GM23338 (cell line): Measurements from ENCODE around the gene NPTXR. TPM values are rescaled to one million over a fixed set of nuclear protein-coding genes. Genes with fewer than 3 reads are reported as not detected.

Experiments
- ATAC-seq: fragments of 200-7000 bp; cut with Tn5 transposase; 3 replicates; pipeline ENCODE4 v1.9.1; 2020
- DNase-seq: peaks from one replicate; pipeline ENCODE4 v3.0.0-alpha.2; 2015; ENCODE audit warnings: low spot score
- H2AFZ ChIP-seq: fragments of 200-600 bp; sonication (generic); 2 replicates; pipeline ENCODE4 v1.8.0; 2016; ENCODE audit warnings: antibody characterized with exemption, mild to moderate bottlenecking, moderate library complexity
- H3F3A ChIP-seq: fragments of 200-600 bp; sonication (generic); replicated peaks from 2 replicates; pipeline ENCODE4 v1.8.0; 2017; ENCODE audit warnings: antibody characterized with exemption, mixed run types, low read depth
- H3K27ac ChIP-seq: fragments of 200-600 bp; sonication (generic); 2 replicates; pipeline ENCODE4 v1.6.1; 2016; ENCODE audit warnings: low read depth
- H3K27me3 ChIP-seq: fragments of 200-600 bp; sonication (generic); 2 replicates; pipeline ENCODE4 v1.8.0; 2016; ENCODE audit warnings: mild to moderate bottlenecking, mixed run types, moderate library complexity; ENCODE audit not compliant: insufficient read depth
- H3K36me3 ChIP-seq: fragments of 200-600 bp; sonication (generic); 2 replicates; pipeline ENCODE4 v1.8.0; 2016; ENCODE audit warnings: mild to moderate bottlenecking; ENCODE audit not compliant: insufficient read depth
- H3K4me1 ChIP-seq: fragments of 200-600 bp; sonication (generic); 2 replicates; pipeline ENCODE4 v1.8.0; 2016; ENCODE audit warnings: mild to moderate bottlenecking, moderate library complexity; ENCODE audit not compliant: insufficient read depth
- H3K4me2 ChIP-seq: fragments of 200-600 bp; sonication (generic); 2 replicates; pipeline ENCODE4 v1.7.1; 2017; ENCODE audit warnings: mixed run types
- H3K4me3 ChIP-seq: fragments of 200-600 bp; sonication (generic); 2 replicates; pipeline ENCODE4 v1.6.1; 2016; ENCODE audit warnings: mixed run types
- H3K79me2 ChIP-seq: fragments of 200-600 bp; sonication (generic); replicated peaks from 2 replicates; pipeline ENCODE4 v1.8.0; 2017; ENCODE audit warnings: mild to moderate bottlenecking; ENCODE audit not compliant: insufficient read depth
- H3K9me2 ChIP-seq: fragments of 200-600 bp; sonication (generic); 2 replicates; pipeline ENCODE4 v1.8.0; 2017; ENCODE audit not compliant: insufficient read depth
- H4K20me1 ChIP-seq: fragments of 200-600 bp; sonication (generic); replicated peaks from 2 replicates; pipeline ENCODE4 v1.8.0; 2017; ENCODE audit warnings: mild to moderate bottlenecking; ENCODE audit not compliant: insufficient read depth
- H3K27ac Mint-ChIP-seq: 2 replicates; pipeline ENCODE4 v1.8.0; 2020; ENCODE audit warnings: inconsistent platforms, mild to moderate bottlenecking, moderate library complexity, mixed read lengths
- H3K27me3 Mint-ChIP-seq: 3 replicates; pipeline ENCODE4 v1.8.0; 2022; ENCODE audit warnings: low read depth, mild to moderate bottlenecking, moderate library complexity, mixed read lengths, inconsistent platforms; ENCODE audit not compliant: insufficient read depth, poor library complexity
- H3K36me3 Mint-ChIP-seq: 3 replicates; pipeline ENCODE4 v1.8.0; 2021; ENCODE audit warnings: low read depth, mild to moderate bottlenecking, inconsistent platforms, moderate library complexity, mixed read lengths
- H3K4me1 Mint-ChIP-seq: 3 replicates; pipeline ENCODE4 v1.8.0; 2020; ENCODE audit warnings: mild to moderate bottlenecking, inconsistent platforms, mixed read lengths
- H3K4me3 Mint-ChIP-seq: 3 replicates; pipeline ENCODE4 v1.8.0; 2021; ENCODE audit warnings: moderate library complexity, mild to moderate bottlenecking, inconsistent platforms, mixed read lengths
- H3K9me3 Mint-ChIP-seq: 3 replicates; pipeline ENCODE4 v1.8.0; 2020; ENCODE audit warnings: moderate library complexity, mild to moderate bottlenecking, inconsistent platforms, mixed read lengths
- CREB1 ChIP-seq: fragments of 250-450 bp; sonication (Bioruptor Pico); IDR thresholded peaks from 2 replicates; pipeline ENCODE4 v1.5.0; 2020; ENCODE audit warnings: low read depth, mild to moderate bottlenecking, moderate library complexity
- CTCF ChIP-seq, 2 experiments: fragments of 200-600 bp in 1 of 2; sonication (generic) in 1 of 2; conservative IDR thresholded peaks; 2 replicates each; pipeline versions ENCODE4 v1.5.1 to v1.6.1; 2016 to 2017; ENCODE audit warnings: antibody characterized with exemption in 2 of 2, low read depth in 2 of 2, mild to moderate bottlenecking in 2 of 2, moderate library complexity in 1 of 2
- EZH2 ChIP-seq: fragments of 200-600 bp; sonication (generic); IDR thresholded peaks from one replicate; pipeline ENCODE4 v1.8.0; 2017; ENCODE audit warnings: antibody characterized with exemption, mild to moderate bottlenecking, low read depth; ENCODE audit not compliant: unreplicated experiment
- EZH2phosphoT487 ChIP-seq: fragments of 200-600 bp; sonication (generic); IDR thresholded peaks from one replicate; pipeline ENCODE4 v1.8.1; 2018; ENCODE audit warnings: antibody characterized with exemption; ENCODE audit not compliant: unreplicated experiment
- POLR2AphosphoS5 ChIP-seq: IDR thresholded peaks from 2 replicates; pipeline ENCODE4 v1.6.1; 2016; ENCODE audit warnings: antibody characterized with exemption, low read depth
- polyA plus RNA-seq: library from polyadenylated mRNA; unstranded; fragments of >200 nt; fragmentation: Nextera tagmentation; extraction: Ambion mirVana; gene quantifications from 2 replicates; pipeline ENCODE4 v1.2.1, GENCODE V29; 2016
- total RNA-seq: library from RNA; depleted of rRNA; stranded (reverse); fragments of >200 nt; shearing (Covaris generic); gene quantifications from 2 replicates; pipeline ENCODE4 v1.2.3, GENCODE V29; 2014
- TF ChIP-seq, protein P1 (sequence below): IDR thresholded peaks from one replicate; pipeline ENCODE4 v1.6.1; 2018; ENCODE audit warnings: antibody characterized with exemption; ENCODE audit not compliant: unreplicated experiment

NPTXR gene
- total and polyA plus RNA-seq, 2 experiments from 2014 or later, result 0.89 to 13.4 TPM

DNA sequence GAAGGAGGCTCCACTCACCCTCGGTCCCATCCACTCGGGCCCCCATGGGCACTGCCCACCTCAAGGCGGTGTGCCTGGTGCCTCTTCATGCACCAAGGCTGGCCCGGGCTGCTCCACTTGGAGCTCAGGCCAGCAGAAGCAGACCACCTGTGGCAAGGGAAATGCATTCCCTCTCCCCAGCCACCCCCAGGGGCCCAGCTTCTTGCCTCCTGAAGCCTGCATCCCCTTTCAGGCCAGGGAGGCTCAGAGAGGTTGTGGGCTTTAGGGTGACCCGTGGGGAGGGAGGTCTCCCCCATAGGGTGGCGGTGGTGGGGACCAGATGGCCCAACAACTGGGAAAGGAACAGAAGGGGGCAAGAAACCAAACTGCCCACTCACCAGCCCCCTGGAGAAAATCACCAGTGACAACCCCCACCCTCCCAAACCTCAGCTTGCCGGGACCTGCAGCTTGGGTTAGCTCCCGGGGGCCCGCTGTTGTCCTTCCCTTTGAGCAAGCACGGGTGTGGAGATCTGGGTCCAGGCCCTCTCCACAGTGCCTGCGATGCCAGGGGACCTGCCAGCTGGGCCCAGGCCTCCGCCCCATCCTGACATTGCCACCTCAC, 19.8 kb upstream of the NPTXR start:
- ATAC-seq (no peak), DNase-seq (no peak)
- Histone ChIP-seq H3K27ac (no peak overlapping the region), H3K9me2 (no peaks in the 10 kb centered on the region), H3K4me3 (no peak overlapping the region), H3K4me1 (peaks cover 52% of the 10 kb centered on the region), H3K27me3 (no peaks in the 10 kb centered on the region), H3F3A (0 out of 2 replicates have a peak, but pooled peaks cover 4% of the 10 kb centered on the region), H3K79me2 (no peaks in the 10 kb centered on the region), H3K36me3 (no peaks in the 10 kb centered on the region), H3K4me2 (peak overlapping the region; percentile 39; the same call in 1 of the 2 replicates), H4K20me1 (peaks cover 30% of the 10 kb centered on the region), H2AFZ (no peak overlapping the region)
- H3K36me3 Mint-ChIP-seq, result peaks cover 20% of the 10 kb centered on the region
- no peak overlapping the region; the same call in 1 of the 2 replicates for H3K27ac Mint-ChIP-seq
- peak overlapping the region; percentile 42; the same call in 1 of the 3 replicates for H3K4me3 Mint-ChIP-seq
- peaks cover 48% of the 10 kb centered on the region for H3K4me1 Mint-ChIP-seq
- TF ChIP-seq EZH2 (no peak), POLR2AphosphoS5 (peak; percentile 3; the same call in 1 of the 2 replicates)
- H3K27me3 Mint-ChIP-seq, result peaks cover 13% of the 10 kb centered on the region
- no peaks in the 10 kb centered on the region for H3K9me3 Mint-ChIP-seq

GRCh38 chr22:38862375-38863329, 18.8 kb upstream of the NPTXR start:
- Histone ChIP-seq H3K27ac (0 out of 2 replicates have a peak overlapping the region, but pooled peaks have one; percentile 55), H4K20me1 (peaks cover 22% of the 10 kb centered on the region), H3K27me3 (no peaks in the 10 kb centered on the region), H3K4me2 (peak overlapping the region; percentile 68), H3K4me3 (no peak overlapping the region), H3K4me1 (peaks cover 51% of the 10 kb centered on the region), H3K79me2 (no peaks in the 10 kb centered on the region), H3K36me3 (no peaks in the 10 kb centered on the region), H3F3A (0 out of 2 replicates have a peak, but pooled peaks cover 4% of the 10 kb centered on the region), H2AFZ (no peak overlapping the region), H3K9me2 (no peaks in the 10 kb centered on the region)
- DNase-seq (peak; percentile 59), ATAC-seq (peak; percentile 19)
- H3K9me3 Mint-ChIP-seq, result no peaks in the 10 kb centered on the region
- peaks cover 20% of the 10 kb centered on the region for H3K27me3 Mint-ChIP-seq
- H3K4me1 Mint-ChIP-seq, result peaks cover 44% of the 10 kb centered on the region
- H3K27ac Mint-ChIP-seq, result no peak overlapping the region; the same call in 1 of the 2 replicates
- no peak overlapping the region for H3K4me3 Mint-ChIP-seq
- H3K36me3 Mint-ChIP-seq, result peaks cover 11% of the 10 kb centered on the region
- peak; percentile 41; the same call in 1 of the 2 replicates for TF ChIP-seq POLR2AphosphoS5
- no peak for TF ChIP-seq CREB1

DNA sequence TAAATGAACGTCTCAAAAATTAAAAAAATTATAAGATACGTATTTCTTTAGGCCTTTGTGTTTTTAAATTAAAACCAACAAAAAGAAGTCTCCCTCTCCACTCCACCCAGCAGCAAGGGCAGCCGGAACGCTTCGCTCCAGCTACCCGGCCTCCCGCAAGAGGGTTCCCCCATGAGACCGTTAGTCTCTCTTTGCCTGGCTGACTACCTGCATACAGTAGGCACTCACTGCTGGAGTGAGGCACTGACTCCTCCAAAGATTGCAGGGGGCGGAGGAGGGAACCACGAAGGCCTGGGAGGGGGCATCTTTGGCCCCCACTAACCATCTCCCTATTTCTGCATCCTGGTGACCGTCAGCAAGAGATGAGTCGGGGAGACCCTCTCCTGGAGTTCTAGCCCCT, 18.1 kb upstream of the NPTXR start:
- Mint-ChIP-seq H3K27ac (no peak overlapping the region), H3K36me3 (peaks cover 10% of the 10 kb centered on the region), H3K27me3 (peaks cover 20% of the 10 kb centered on the region), H3K4me3 (peak overlapping the region; percentile 6; the same call in 1 of the 3 replicates), H3K9me3 (no peaks in the 10 kb centered on the region), H3K4me1 (peaks cover 44% of the 10 kb centered on the region)
- Histone ChIP-seq H3K36me3 (no peaks in the 10 kb centered on the region), H4K20me1 (peaks cover 17% of the 10 kb centered on the region), H3F3A (0 out of 2 replicates have a peak, but pooled peaks cover 4% of the 10 kb centered on the region), H3K9me2 (no peaks in the 10 kb centered on the region), H3K4me2 (peak overlapping the region; percentile 68), H3K4me1 (peaks cover 47% of the 10 kb centered on the region), H3K79me2 (no peaks in the 10 kb centered on the region), H2AFZ (no peak overlapping the region), H3K27ac (0 out of 2 replicates have a peak overlapping the region, but pooled peaks have one; percentile 55), H3K4me3 (no peak overlapping the region), H3K27me3 (no peaks in the 10 kb centered on the region)
- DNase-seq (no peak), ATAC-seq (no peak)
- no peak for TF ChIP-seq CTCF (conservative IDR thresholded peaks at IDR 0.05; ENCODE audit: low read depth in 2 of 2)
- TF ChIP-seq, protein P1, sequence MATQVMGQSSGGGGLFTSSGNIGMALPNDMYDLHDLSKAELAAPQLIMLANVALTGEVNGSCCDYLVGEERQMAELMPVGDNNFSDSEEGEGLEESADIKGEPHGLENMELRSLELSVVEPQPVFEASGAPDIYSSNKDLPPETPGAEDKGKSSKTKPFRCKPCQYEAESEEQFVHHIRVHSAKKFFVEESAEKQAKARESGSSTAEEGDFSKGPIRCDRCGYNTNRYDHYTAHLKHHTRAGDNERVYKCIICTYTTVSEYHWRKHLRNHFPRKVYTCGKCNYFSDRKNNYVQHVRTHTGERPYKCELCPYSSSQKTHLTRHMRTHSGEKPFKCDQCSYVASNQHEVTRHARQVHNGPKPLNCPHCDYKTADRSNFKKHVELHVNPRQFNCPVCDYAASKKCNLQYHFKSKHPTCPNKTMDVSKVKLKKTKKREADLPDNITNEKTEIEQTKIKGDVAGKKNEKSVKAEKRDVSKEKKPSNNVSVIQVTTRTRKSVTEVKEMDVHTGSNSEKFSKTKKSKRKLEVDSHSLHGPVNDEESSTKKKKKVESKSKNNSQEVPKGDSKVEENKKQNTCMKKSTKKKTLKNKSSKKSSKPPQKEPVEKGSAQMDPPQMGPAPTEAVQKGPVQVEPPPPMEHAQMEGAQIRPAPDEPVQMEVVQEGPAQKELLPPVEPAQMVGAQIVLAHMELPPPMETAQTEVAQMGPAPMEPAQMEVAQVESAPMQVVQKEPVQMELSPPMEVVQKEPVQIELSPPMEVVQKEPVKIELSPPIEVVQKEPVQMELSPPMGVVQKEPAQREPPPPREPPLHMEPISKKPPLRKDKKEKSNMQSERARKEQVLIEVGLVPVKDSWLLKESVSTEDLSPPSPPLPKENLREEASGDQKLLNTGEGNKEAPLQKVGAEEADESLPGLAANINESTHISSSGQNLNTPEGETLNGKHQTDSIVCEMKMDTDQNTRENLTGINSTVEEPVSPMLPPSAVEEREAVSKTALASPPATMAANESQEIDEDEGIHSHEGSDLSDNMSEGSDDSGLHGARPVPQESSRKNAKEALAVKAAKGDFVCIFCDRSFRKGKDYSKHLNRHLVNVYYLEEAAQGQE, result no peak
- TF ChIP-seq EZH2phosphoT487, result no peak
